Measurements from ENCODE around the gene FAR2.
"Not testable (repeated sequence)": the region's sequence is repeated elsewhere in the genome, so short reads cannot be mapped to it uniquely, and the experiment has no call there.

FAR2 gene

DNA sequence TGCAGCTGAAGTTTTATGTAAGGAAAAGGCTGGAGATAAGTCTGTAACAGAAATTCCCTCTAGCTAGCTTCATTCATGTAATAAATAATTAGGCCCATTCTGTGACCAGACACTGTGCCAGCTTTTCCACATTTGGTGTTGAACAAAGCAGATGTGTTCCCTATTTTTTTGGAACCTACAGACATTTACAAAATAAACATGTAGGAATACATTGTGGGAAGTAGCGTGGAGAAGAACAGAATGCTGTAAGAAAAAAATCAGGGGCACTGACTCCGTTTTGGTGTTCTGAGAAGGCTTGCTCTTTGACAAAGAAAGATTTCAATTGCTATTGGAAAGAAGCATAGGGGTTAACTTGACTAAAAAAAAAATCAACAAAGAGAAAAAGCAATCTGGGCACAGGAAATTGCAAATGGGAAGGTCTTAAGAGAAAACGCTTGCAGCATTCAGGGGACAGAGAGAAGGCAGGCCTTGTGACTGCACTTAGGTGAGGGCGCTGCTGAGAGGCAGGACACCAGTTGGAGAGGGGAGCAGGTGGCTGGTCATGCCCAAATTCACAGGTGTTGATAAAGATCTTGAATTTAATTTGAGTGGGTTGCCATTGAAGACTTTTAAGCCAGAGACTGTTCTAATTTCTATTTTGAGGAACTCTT lies 4.0 kb downstream of the FAR2 start:
- no peak for FAIRE-seq

DNA sequence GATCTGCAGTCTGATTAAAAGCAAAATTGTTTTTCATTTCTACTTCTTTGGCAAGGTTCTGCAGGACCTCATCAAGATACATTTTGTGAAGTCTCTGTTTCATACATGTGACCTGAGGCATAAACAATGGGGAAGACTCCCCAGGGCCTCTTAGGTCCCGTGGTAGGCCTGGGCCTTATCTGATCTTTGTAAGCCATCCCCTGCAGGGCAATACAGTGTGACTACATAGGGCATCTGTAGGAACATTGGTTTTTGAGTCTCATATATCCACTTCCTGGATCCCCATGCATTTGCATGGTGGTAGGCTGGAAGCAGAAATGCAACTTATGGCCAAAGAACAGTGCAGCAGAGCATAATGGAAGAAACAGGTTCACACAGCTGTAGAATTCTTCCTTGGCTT lies 6.0 kb downstream of the FAR2 start:
- FAIRE-seq, result no peak

DNA sequence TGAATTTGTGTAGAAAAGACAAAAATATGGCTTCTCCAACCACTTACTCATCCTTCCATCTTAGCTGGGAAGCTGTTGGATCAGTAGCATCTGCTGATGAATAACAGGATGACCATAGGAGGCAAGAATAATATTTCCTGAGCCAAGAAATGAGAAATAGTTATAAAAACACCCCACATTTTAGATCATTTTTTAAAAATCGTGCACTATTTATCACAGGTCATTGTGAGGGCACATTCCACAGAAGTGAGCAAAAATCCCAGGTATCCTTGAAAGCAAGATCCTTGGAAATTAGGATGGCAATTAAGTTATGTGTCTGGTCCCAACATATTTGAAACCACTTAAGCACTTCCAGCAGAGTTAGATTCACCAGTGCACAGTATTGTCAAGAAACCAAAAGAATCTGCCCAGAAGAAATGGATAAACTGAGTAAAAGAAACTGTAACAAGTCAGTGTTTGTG lies 8.4 kb downstream of the FAR2 start:
- FAIRE-seq, result no peak

DNA sequence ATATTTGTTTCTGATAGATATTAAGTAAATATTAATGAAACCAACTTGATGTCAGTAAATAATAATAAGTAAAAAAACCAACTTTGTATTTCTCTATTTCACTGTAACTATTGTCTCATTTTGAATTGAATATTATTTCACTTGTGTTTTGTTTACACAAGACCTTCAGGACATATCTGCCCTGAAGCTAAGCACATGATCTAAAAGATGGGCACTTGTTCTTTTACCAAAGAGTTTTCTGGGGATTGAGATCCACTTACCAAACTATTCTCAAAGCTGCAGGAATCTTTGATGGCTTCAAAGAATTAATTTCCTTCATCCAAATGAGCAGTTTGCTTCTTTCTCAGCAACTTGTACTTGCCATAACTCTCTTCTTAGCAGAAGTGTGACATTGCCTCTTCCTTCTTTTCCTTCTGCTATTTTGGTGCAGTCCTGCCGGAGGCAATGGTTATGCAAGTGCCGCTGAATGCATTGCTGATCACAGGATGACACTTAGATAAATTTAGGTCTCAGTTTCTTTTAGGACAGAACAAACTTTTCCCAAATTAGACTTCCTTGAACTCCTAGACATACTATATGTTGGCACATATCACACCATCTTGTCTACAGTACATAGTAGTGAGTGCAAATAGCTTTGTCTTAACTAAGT lies 9.2 kb downstream of the FAR2 start:
- no peak for FAIRE-seq

DNA sequence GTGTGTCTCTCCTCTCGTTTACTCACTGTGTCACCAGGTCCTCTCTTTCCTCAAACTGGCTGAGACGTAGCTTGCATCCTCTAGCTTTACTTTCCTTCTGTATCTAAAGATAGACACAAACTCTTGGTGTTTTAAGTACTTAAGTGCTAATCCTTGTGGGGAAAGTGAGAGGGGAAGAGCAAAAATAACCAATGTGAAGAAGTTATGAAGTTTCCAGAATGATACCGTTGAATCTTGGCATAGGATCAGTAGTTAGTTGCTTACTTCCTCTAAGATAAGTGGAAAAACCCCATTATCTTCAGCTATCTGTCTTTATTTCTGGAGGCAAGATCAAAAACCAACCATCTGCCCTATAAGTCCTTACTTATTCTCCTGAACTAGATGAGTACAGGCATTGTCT lies 10.6 kb downstream of the FAR2 start:
- FAIRE-seq, result no peak

DNA sequence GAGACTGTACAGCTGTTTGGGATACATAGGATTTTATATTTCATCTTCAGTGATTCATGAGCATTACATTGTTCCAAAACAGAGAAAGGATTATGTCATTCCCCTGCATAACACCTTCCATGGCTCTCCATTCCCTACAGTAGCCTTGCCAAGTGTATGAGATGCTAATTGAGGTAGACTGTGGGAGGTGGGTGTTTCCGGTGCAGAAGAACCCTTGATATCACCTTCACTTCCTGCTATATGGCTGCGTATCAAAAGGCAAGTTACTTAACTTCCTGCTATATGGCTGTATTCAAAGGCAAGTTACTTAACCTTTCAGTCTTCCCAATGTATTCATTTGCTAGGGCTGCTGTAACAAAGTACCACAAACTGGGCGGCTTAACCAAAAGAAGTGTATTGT lies 11.2 kb downstream of the FAR2 start:
- no peak for FAIRE-seq

DNA sequence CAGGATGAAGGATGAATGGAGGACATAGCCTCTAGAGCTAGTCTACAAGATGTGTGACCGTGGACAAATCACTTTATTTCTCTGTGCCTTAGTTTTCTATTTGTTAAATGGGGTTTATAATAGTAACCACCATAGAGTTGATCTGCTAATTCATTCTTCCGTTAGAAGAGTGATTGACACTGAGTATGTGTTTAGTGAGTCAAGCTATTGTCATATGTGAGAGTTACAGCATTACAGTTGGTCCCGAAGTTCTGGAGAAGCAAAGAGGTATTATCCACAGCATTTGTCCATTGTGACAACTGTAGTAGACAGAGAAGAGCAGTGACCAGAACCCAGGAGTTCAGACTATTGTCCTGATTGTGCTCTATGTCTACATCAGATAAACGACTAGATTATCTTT lies 14.1 kb downstream of the FAR2 start:
- FAIRE-seq, result no peak

DNA sequence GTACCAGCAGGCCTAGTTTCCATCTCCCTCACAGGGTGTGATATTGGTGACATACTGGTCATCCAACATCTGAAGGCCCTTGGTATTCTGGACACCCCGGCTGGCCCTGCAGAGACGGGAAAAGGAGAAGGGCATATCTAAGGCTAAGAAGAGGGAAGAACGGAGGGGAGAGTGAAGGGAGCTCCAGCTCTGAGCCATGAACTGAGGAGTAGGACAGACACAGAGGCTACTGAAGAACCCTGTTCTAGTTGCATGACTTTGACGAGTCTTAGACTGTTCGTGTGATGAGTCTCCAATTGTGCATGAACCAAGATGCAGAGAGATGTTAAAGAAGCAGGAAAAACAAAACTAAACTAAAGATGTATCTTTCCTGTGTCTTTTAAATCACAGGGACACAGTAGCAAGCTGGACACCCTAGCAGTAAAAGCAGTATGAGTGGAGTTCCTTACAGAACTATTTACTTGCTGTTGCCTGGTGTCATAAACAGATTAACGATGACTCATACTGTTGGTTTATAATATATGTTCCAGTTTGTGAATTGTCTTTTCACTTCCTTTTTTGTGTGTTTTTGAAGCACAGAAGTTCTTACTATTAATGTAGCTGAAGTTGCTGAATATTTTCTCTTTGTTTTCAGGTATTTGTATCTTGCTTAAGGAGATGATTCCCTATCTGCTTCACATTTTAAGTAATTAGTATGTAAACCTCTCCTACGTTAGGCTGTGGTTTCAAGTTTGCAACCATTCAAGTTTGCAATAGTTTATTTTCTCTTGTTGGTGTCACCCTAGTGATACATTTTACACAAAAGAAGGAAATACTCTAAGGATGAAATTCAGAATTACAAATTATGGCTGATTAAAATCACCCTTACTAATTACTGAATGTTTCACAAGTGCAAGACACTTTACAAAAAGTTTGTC lies 15.7 kb downstream of the FAR2 start:
- peak; percentile 50 for FAIRE-seq

DNA sequence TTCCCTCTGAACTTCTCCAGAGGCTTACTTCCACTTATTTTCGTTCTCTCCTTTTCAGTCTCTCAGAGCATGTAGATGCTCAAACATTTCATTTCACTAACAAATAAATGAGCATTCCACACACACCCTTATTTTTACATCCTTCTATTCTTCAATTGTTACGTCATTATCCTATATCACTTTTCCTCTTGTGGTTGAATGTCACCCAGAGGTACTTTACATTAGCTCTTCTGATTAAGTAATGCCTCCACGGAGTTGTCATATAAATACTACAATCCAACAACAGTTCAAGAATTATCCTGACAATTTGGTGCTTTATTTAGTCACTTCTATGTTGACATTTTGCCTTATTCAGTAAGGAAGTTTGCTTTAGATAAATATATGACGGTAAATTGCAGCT lies 18.4 kb downstream of the FAR2 start:
- FAIRE-seq, result no peak

DNA sequence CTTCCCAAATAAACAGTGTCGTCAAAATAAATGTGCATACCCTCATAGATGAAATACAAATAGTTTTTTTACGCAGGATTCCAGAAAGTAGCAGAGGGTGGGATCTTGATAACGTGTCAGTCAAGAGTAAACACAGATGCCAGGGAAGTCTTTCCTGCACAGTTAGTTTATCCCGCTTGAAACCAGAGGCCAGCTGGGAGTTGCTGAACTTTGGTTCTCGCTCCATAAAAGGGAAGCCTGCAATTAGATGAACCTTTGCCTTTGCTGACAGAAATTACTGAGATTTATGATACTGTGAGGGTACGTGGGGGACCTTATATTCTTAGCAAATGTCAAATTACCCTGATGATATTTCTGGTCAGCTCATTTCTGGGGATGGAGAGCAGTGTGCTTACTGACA lies 18.9 kb downstream of the FAR2 start:
- FAIRE-seq, result no peak

DNA sequence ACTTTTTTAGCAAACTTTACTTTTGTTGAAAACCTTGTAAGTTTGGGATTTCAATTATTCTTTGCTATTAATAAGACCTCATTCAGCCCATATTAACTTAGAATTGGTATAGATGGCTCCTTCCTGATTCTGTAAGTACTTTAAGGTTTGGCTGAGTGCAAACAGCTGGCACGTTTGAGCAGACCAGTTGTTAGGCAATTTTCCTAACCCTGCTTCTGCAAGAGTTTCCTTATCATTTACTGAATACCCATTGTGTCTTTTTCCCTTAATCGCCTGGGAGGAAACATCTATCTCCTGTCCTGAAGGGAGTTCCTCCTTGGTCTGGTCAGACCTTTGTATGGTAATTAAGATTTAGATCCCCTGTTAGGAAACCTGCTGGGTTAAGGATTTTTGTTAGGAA lies 20.9 kb downstream of the FAR2 start:
- FAIRE-seq, result not testable (repeated sequence)

DNA sequence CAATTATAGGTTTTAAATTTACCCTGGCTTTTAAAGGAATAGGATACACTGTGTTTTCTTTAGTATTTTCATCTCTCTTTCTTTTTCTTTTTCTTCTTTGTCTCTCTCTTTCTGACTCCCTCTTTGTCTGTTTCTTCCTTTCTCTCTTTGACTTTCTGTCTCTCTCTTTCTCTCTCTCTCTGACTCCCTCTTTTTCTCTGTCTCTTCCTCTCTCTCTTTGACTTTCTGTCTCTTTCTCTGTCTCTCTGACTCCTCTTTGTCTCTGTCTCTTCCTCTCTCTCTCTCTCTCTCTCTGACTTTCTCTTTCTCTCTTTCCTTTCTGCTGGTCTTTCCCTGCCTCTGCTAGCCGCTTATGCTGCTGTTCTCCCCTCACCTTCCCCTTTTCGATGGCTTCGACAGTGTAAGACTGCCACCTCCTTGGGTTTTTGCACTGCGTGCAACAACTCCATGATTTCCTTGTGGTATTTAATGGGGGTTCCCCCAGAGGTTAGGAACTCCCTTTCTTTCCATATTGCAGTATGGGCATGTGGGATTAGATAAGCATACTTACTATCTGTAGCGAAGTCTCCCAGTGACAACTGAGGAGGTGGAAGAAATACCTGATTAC lies 21.5 kb downstream of the FAR2 start:
- not testable (repeated sequence) for FAIRE-seq

DNA sequence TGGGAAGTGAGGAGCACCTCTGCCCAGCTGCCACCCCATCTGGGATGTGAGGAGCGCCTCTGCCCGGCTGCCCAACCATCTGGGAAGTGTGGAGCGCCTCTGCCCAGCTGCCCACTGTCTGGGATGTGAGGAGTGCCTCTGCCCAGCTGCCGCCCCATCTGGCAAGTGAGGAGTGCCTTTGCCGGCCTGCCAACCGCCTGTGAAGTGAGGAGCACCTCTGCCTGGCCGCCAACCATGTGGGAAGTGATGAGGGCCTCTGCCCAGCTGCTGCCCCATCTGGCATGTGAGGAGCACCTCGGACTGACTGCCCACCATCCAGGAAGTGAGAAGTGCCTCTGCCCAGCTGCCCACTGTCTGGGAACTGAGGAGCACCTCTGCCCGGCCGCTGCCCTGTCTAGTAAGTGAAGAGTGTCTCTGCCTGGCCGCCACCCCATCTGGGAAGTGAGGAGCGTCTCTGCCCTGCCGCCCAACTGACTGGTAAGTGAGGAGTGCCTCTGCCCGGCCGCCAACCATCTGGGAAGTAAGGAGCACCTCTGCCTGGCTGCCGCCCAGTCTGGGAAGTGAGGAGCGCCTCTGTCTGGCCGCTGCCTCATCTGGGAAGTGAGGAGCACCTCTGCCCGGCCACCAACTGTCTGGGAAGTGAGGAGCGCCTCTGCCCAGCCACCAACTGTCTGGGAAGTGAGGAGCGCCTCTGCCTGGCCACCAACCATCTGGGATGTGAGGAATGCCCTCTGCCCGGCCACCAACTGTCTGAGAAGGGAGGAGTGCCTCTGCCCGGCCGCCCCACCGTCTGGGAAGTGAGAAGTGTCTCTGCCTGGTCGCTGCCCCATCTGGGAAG lies 22.6 kb downstream of the FAR2 start:
- FAIRE-seq, result no peak

DNA sequence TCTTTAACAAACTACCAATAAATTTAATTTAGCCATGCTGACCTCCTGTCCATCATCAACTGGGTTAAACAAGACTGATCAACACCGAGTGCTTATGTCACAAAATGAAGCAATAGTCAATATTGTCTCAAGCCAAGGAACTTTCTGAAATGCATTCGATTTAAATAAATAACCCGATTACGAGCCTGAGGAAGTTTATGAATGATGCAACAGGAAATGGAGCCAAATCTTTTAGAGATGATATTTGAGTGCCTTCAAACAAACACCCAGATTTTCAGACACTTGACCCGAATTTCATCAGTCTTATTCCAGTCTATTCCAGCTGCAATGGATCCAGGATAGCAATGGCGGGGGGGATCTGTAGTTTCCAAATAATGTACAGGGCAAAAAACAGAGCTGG lies 27.9 kb downstream of the FAR2 start:
- FAIRE-seq, result no peak

DNA sequence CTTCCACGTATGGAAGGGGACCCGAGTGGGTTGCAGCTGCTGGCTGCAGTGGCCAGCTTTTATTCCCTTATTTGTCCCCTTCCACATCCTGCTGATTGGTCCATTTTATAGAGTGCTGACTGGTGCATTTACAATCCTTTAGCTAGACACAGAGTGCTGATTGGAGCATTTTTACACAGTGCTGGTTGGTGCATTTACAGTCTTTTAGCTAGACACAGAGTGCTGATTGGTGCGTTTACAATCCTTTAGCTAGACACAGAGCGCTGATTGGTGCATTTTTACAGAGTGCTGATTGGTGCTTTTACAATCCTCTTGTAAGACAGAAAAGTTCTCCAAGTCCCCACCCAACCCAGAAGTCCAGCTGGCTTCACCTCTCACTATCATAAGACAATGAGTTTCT lies 33.2 kb downstream of the FAR2 start:
- not testable (repeated sequence) for FAIRE-seq

DNA sequence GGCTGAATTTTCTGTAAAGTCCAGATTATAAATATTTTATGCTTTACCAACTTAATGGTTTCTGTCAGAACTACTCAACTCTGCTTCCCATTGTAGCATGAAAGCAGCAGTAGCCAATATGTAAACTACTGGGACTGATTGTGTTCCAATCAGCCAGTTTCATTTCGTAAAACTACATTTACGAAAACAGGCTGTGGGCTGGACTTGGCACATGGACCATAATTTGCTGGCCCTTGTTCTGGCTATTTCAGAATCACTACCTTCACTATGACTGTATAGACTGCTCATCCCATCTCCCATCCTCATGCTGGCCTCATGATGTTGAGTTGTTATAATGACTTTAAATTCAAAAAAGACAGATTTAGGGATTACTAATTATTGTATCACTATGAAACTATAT lies 38.7 kb downstream of the FAR2 start:
- FAIRE-seq, result no peak

DNA sequence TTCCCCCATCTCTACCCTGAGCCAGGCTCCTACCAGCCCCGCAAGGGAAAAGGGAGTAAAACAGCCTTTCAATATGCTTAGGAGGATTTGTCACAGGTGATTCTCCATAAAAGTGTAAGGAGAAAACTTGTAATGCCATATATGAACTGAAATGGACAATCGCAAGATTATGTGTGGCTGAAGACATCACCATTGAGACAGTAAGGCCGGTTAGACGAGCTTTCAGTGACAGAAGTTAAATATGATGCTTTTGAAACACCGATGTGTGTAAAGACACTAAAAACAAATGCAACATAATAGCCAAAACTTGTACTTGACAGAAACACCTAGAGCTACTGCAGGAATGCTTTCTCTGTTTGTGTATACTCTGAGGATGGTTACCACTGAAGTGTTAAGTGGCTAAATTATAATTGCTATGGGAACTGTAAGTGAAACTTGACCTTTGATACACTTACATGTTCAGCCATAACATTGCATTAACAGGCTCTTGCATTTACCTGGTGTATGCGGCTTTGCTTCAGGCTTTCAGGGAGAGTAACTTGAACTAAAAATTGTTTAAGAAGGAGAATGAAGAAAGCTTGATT lies 42.3 kb downstream of the FAR2 start:
- no peak for FAIRE-seq

DNA sequence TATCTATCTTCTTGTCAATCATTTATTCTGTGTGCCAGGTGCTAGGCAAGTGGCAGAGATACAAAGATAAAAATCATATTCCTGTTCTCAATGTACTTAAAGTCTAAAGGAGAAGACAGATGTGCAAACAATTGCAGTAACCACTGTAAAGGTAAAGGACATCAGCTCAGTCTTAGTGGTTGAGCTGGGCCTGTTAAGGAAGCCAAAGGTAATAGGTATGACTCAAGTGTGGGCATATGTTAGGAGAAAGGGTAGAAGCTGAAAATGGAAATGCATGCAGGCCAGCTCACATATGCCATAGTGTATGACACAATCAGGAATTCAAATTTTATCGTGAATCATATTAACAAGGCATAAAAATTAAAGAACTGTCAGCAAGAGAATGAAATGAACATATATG lies 49.8 kb downstream of the FAR2 start:
- no peak for FAIRE-seq

DNA sequence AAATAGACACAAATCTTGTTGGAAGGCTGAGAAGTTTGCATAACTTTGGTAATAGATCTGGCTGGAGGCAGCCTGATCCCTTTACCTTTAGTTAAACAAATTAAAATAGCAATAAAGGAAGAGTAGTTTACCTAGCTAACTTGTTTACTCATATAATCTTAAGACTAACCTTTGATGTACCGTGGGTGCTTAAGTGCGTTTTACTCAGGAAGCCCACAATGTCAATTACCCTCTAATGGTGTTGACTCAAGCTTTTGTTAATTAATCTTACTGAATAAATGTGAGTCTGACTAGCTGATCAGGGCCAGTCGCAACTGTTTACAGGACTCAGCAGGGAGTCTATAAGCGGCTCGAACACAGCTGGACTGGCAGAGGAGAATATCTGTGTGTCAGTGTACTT lies 51.5 kb downstream of the FAR2 start:
- FAIRE-seq, result no peak

DNA sequence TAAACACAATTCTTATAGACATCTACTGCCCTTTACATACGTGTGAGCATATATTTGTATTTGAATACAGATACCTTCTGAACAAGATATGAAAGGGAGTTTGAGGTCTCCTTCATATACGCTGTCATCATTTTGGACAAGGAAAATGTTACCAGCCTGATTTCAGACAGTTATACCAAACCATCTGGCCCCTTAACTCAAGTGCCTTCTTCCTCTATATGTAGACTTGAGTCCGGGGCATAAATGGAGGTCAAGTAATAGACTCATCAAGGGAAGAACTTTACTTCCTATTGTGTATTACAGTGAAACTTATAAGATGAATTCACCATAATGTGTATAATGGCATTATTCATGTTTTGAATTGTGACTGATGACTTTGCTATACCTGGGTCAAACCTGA lies 52.2 kb downstream of the FAR2 start:
- no peak for FAIRE-seq

DNA sequence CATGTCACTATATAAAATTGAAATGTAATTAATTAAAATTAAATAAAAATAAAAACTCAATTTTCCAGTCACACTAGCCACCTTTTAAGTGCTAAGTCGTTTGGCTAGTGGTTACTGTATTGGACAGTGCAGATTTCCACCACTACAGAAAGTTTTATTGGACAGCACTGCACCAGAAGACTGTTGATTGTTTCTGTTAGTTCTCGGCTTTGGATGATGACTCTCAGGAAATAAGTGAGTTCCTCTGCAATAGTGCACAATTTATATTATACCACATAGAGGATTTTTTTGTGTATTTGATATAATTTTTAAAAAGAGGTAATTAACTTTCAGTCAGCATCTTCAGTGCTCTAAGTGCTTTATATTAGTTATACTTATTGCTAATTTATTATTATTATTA lies 52.7 kb downstream of the FAR2 start:
- no peak for FAIRE-seq

DNA sequence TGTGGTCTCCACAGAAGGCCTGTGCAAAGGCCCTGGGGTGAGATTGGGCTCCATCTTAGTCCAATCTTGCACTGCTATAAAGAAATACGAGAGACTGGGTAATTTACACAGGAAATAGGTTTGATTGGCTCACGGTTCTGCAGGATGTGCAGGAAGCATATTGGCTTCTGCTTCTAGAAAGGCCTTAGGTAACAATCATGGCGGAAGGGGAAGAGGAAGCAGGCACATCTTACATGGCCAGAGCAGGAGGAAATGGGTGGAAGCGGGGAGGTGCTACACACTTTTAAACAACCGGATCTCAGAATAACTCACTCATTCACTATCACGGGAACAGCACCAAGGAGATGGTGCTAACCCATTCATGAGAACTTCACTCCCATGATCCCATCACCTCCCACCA lies 55.4 kb downstream of the FAR2 start:
- FAIRE-seq, result no peak
